ENCODE measurements around the gene WDR86. TPM values are rescaled to one million over a fixed set of nuclear protein-coding genes. Genes with fewer than 3 reads are reported as not detected.

The WDR86 gene
- total and polyA plus RNA-seq, 2 of the 8 experiments (the other 6 are each of a cell fraction or from before 2014, with no cell fraction given), result 12.7 to 15.8 TPM

- TF ChIP-seq, protein P1, sequence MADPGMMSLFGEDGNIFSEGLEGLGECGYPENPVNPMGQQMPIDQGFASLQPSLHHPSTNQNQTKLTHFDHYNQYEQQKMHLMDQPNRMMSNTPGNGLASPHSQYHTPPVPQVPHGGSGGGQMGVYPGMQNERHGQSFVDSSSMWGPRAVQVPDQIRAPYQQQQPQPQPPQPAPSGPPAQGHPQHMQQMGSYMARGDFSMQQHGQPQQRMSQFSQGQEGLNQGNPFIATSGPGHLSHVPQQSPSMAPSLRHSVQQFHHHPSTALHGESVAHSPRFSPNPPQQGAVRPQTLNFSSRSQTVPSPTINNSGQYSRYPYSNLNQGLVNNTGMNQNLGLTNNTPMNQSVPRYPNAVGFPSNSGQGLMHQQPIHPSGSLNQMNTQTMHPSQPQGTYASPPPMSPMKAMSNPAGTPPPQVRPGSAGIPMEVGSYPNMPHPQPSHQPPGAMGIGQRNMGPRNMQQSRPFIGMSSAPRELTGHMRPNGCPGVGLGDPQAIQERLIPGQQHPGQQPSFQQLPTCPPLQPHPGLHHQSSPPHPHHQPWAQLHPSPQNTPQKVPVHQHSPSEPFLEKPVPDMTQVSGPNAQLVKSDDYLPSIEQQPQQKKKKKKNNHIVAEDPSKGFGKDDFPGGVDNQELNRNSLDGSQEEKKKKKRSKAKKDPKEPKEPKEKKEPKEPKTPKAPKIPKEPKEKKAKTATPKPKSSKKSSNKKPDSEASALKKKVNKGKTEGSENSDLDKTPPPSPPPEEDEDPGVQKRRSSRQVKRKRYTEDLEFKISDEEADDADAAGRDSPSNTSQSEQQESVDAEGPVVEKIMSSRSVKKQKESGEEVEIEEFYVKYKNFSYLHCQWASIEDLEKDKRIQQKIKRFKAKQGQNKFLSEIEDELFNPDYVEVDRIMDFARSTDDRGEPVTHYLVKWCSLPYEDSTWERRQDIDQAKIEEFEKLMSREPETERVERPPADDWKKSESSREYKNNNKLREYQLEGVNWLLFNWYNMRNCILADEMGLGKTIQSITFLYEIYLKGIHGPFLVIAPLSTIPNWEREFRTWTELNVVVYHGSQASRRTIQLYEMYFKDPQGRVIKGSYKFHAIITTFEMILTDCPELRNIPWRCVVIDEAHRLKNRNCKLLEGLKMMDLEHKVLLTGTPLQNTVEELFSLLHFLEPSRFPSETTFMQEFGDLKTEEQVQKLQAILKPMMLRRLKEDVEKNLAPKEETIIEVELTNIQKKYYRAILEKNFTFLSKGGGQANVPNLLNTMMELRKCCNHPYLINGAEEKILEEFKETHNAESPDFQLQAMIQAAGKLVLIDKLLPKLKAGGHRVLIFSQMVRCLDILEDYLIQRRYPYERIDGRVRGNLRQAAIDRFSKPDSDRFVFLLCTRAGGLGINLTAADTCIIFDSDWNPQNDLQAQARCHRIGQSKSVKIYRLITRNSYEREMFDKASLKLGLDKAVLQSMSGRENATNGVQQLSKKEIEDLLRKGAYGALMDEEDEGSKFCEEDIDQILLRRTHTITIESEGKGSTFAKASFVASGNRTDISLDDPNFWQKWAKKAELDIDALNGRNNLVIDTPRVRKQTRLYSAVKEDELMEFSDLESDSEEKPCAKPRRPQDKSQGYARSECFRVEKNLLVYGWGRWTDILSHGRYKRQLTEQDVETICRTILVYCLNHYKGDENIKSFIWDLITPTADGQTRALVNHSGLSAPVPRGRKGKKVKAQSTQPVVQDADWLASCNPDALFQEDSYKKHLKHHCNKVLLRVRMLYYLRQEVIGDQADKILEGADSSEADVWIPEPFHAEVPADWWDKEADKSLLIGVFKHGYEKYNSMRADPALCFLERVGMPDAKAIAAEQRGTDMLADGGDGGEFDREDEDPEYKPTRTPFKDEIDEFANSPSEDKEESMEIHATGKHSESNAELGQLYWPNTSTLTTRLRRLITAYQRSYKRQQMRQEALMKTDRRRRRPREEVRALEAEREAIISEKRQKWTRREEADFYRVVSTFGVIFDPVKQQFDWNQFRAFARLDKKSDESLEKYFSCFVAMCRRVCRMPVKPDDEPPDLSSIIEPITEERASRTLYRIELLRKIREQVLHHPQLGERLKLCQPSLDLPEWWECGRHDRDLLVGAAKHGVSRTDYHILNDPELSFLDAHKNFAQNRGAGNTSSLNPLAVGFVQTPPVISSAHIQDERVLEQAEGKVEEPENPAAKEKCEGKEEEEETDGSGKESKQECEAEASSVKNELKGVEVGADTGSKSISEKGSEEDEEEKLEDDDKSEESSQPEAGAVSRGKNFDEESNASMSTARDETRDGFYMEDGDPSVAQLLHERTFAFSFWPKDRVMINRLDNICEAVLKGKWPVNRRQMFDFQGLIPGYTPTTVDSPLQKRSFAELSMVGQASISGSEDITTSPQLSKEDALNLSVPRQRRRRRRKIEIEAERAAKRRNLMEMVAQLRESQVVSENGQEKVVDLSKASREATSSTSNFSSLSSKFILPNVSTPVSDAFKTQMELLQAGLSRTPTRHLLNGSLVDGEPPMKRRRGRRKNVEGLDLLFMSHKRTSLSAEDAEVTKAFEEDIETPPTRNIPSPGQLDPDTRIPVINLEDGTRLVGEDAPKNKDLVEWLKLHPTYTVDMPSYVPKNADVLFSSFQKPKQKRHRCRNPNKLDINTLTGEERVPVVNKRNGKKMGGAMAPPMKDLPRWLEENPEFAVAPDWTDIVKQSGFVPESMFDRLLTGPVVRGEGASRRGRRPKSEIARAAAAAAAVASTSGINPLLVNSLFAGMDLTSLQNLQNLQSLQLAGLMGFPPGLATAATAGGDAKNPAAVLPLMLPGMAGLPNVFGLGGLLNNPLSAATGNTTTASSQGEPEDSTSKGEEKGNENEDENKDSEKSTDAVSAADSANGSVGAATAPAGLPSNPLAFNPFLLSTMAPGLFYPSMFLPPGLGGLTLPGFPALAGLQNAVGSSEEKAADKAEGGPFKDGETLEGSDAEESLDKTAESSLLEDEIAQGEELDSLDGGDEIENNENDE (IDR thresholded peaks at IDR 0.05; ENCODE audit: insufficient replicate concordance, low read length), result no peak
- TF ChIP-seq BACH1 (IDR thresholded peaks at IDR 0.05; ENCODE audit: low read length) (no peak), HDAC2 (IDR thresholded peaks at IDR 0.05; ENCODE audit: borderline replicate concordance in 1 of 2, low read depth in 2 of 2, low read length in 2 of 2) (no peak), SP2 (IDR thresholded peaks at IDR 0.05; ENCODE audit: low read length) (no peak), JUN (IDR thresholded peaks at IDR 0.05; ENCODE audit: low read depth, low read length) (no peak)
- TF ChIP-seq, protein P2, sequence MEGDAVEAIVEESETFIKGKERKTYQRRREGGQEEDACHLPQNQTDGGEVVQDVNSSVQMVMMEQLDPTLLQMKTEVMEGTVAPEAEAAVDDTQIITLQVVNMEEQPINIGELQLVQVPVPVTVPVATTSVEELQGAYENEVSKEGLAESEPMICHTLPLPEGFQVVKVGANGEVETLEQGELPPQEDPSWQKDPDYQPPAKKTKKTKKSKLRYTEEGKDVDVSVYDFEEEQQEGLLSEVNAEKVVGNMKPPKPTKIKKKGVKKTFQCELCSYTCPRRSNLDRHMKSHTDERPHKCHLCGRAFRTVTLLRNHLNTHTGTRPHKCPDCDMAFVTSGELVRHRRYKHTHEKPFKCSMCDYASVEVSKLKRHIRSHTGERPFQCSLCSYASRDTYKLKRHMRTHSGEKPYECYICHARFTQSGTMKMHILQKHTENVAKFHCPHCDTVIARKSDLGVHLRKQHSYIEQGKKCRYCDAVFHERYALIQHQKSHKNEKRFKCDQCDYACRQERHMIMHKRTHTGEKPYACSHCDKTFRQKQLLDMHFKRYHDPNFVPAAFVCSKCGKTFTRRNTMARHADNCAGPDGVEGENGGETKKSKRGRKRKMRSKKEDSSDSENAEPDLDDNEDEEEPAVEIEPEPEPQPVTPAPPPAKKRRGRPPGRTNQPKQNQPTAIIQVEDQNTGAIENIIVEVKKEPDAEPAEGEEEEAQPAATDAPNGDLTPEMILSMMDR (IDR thresholded peaks at IDR 0.05; ENCODE audit: control extremely low read depth in 1 of 3, insufficient read depth in 1 of 3, low read depth in 1 of 3, low read length in 3 of 3), result no peak
These were observed 11.2 kb downstream of the WDR86 start (continued) for GRCh38 chr7:151398446-151399304.
